ENCODE measurements around the gene OR10H5. TPM values are rescaled to one million over a fixed set of nuclear protein-coding genes. Genes with fewer than 3 reads are reported as not detected.
"Not testable (repeated sequence)": the region's sequence is repeated elsewhere in the genome, so short reads cannot be mapped to it uniquely, and the experiment has no call there.

OR10H5 gene
- total RNA-seq, 1 donor from 2014 or later: not detected

GRCh38 chr19:15782211-15782610, 5.2 kb upstream of the OR10H5 start:
- no peak for DNase-seq (ENCODE audit: low spot score)
- Mint-ChIP-seq H3K4me1 (ENCODE audit: unreplicated experiment) (no peaks in the 10 kb centered on the region), H3K9me3 (ENCODE audit: unreplicated experiment) (peaks cover 35% of the 10 kb centered on the region), H3K4me3 (ENCODE audit: unreplicated experiment) (no peak overlapping the region), H3K27me3 (ENCODE audit: unreplicated experiment) (peaks cover 15% of the 10 kb centered on the region), H3K27ac (ENCODE audit: unreplicated experiment) (no peak overlapping the region), H3K36me3 (ENCODE audit: low read depth, unreplicated experiment) (peaks cover 14% of the 10 kb centered on the region)
- TF ChIP-seq, protein P1, sequence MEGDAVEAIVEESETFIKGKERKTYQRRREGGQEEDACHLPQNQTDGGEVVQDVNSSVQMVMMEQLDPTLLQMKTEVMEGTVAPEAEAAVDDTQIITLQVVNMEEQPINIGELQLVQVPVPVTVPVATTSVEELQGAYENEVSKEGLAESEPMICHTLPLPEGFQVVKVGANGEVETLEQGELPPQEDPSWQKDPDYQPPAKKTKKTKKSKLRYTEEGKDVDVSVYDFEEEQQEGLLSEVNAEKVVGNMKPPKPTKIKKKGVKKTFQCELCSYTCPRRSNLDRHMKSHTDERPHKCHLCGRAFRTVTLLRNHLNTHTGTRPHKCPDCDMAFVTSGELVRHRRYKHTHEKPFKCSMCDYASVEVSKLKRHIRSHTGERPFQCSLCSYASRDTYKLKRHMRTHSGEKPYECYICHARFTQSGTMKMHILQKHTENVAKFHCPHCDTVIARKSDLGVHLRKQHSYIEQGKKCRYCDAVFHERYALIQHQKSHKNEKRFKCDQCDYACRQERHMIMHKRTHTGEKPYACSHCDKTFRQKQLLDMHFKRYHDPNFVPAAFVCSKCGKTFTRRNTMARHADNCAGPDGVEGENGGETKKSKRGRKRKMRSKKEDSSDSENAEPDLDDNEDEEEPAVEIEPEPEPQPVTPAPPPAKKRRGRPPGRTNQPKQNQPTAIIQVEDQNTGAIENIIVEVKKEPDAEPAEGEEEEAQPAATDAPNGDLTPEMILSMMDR (IDR thresholded peaks at IDR 0.05; ENCODE audit: unreplicated experiment): no peak

- not testable (repeated sequence) for H3K36me3 Mint-ChIP-seq (ENCODE audit: low read depth, unreplicated experiment); DNase-seq (ENCODE audit: low spot score); H3K4me3 Mint-ChIP-seq (ENCODE audit: unreplicated experiment); H3K4me1 Mint-ChIP-seq (ENCODE audit: unreplicated experiment); H3K27ac Mint-ChIP-seq (ENCODE audit: unreplicated experiment); H3K27me3 Mint-ChIP-seq (ENCODE audit: unreplicated experiment)
- peaks cover 34% of the 10 kb centered on the region for H3K9me3 Mint-ChIP-seq (ENCODE audit: unreplicated experiment)
These were observed 4.6 kb upstream of the OR10H5 start for GRCh38 chr19:15782896-15783295.

GRCh38 chr19:15788594-15789270, 1.3 kb downstream of the OR10H5 start:
- TF ChIP-seq, protein P1 (IDR thresholded peaks at IDR 0.05; ENCODE audit: unreplicated experiment): no peak

DNA sequence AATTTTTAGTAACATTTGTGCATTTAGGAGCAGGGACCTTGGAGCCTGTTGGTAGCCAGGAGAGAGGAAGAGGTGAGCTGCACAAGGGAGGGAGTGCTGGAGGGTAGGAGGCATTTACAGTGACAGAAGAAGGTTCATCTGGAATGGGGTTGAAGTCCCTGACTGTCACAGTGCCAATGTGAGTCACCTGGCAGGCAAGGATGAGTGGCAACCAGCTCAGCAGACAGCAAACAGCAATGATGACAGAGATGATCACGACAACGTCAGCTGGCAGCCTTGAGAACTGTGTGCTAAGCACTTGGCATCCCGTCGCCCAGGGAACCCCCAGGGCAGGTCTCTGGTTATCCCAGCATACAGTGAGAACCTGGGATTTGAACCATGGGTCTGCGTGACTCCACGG, 2.6 kb downstream of the OR10H5 start:
- H3K9me3 Mint-ChIP-seq (ENCODE audit: unreplicated experiment): peaks cover 47% of the 10 kb centered on the region
- H3K4me1 Mint-ChIP-seq (ENCODE audit: unreplicated experiment): no peaks in the 10 kb centered on the region
- peaks cover 7% of the 10 kb centered on the region for H3K27me3 Mint-ChIP-seq (ENCODE audit: unreplicated experiment)
- TF ChIP-seq, protein P1 (IDR thresholded peaks at IDR 0.05; ENCODE audit: unreplicated experiment): no peak
- no peak overlapping the region for H3K4me3 Mint-ChIP-seq (ENCODE audit: unreplicated experiment)
- H3K27ac Mint-ChIP-seq (ENCODE audit: unreplicated experiment): no peak overlapping the region
- H3K36me3 Mint-ChIP-seq (ENCODE audit: low read depth, unreplicated experiment): peaks cover 4% of the 10 kb centered on the region
- DNase-seq (ENCODE audit: low spot score): no peak

More at GRCh38 chr19:15788594-15789270, 1.3 kb downstream of the OR10H5 start:
- Mint-ChIP-seq H3K9me3 (ENCODE audit: unreplicated experiment) (peaks cover 47% of the 10 kb centered on the region), H3K4me3 (ENCODE audit: unreplicated experiment) (no peak overlapping the region), H3K27me3 (ENCODE audit: unreplicated experiment) (peaks cover 4% of the 10 kb centered on the region), H3K36me3 (ENCODE audit: low read depth, unreplicated experiment) (peaks cover 4% of the 10 kb centered on the region), H3K27ac (ENCODE audit: unreplicated experiment) (no peak overlapping the region), H3K4me1 (ENCODE audit: unreplicated experiment) (no peaks in the 10 kb centered on the region)
- DNase-seq (ENCODE audit: low spot score): no peak

DNA sequence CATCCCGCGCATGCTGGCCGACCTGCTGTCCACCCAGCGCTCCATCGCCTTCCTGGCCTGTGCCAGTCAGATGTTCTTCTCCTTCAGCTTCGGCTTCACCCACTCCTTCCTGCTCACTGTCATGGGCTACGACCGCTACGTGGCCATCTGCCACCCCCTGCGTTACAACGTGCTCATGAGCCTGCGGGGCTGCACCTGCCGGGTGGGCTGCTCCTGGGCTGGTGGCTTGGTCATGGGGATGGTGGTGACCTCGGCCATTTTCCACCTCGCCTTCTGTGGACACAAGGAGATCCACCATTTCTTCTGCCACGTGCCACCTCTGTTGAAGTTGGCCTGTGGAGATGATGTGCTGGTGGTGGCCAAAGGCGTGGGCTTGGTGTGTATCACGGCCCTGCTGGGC, 6.8 kb downstream of the OR10H5 start:
- not testable (repeated sequence) for H3K27ac Mint-ChIP-seq (ENCODE audit: unreplicated experiment); H3K4me1 Mint-ChIP-seq (ENCODE audit: unreplicated experiment); DNase-seq (ENCODE audit: low spot score)
- Mint-ChIP-seq H3K27me3 (ENCODE audit: unreplicated experiment) (peaks cover 14% of the 10 kb centered on the region), H3K4me3 (ENCODE audit: unreplicated experiment) (peak overlapping the region; percentile 56), H3K9me3 (ENCODE audit: unreplicated experiment) (peaks cover 43% of the 10 kb centered on the region), H3K36me3 (ENCODE audit: low read depth, unreplicated experiment) (peaks cover 11% of the 10 kb centered on the region)

GRCh38 chr19:15810335-15810734, 22.9 kb downstream of the OR10H5 start:
- TF ChIP-seq, protein P1 (IDR thresholded peaks at IDR 0.05; ENCODE audit: unreplicated experiment): no peak
- H3K27me3 Mint-ChIP-seq (ENCODE audit: unreplicated experiment): peaks cover 12% of the 10 kb centered on the region
- H3K36me3 Mint-ChIP-seq (ENCODE audit: low read depth, unreplicated experiment): peaks cover 13% of the 10 kb centered on the region
- H3K4me3 Mint-ChIP-seq (ENCODE audit: unreplicated experiment): no peak overlapping the region
- no peak for DNase-seq (ENCODE audit: low spot score)
- H3K27ac Mint-ChIP-seq (ENCODE audit: unreplicated experiment): no peak overlapping the region
- no peaks in the 10 kb centered on the region for H3K4me1 Mint-ChIP-seq (ENCODE audit: unreplicated experiment)
- peaks cover 38% of the 10 kb centered on the region for H3K9me3 Mint-ChIP-seq (ENCODE audit: unreplicated experiment)
